Glomerular visceral epithelial cell (primary cell): ENCODE data around the gene SLC25A11.

Experiments
- DNase-seq: peaks from one replicate; pipeline ENCODE4 v3.0.0-alpha.2; 2016; ENCODE audit errors: extremely low spot score

The SLC25A11 gene, protein sequence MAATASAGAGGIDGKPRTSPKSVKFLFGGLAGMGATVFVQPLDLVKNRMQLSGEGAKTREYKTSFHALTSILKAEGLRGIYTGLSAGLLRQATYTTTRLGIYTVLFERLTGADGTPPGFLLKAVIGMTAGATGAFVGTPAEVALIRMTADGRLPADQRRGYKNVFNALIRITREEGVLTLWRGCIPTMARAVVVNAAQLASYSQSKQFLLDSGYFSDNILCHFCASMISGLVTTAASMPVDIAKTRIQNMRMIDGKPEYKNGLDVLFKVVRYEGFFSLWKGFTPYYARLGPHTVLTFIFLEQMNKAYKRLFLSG

DNA sequence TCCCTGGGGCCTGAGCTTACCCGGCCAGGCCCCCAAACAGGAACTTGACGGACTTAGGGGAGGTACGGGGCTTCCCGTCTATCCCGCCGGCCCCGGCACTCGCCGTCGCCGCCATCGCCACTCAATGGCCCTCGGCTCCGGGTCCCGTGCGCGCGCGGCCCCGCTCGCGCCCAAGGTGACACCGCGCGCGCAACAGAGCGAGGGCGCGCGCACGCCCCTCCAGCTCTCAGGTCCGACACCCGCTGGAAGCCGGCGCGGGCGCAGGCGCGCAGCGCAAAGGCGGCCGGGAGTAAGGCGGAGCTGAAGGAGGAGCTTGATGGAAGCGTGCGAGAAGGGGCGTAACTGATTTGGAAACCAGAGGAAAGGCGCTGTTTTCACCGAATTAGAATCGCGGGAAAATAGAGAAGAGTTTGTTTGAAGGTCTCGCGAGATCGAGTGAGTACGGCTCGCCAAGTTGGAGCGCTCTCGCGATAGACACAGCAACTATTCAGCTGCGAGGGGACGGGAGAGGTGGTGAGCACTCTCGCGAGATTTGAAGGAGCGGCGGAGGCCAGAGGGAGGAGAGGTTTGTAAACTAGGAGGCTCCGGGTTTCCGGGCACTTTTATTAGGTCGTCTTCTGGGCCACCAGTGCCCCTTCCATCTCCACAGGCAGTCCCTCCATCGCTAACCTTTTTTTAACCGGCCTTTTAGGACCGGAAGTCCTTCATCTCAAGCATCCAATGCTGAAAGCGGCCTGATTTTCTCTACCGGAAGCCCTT is at the start of gene SLC25A11, which contains the start of gene RNF167:
Gene SLC25A11 (minus strand): TSS at position 251 of the 759 bp plus-strand sequence. CDS start 136 bp downstream, at position 115.
Gene RNF167 (plus strand): TSS at position 473 of the 759 bp plus-strand sequence. CDS start 642 bp downstream, outside the sequence.
- DNase-seq: peak; percentile 99

- no peak for DNase-seq
These were observed 48.1 kb upstream of the SLC25A11 start for GRCh38 chr17:4987767-4988567.

DNA sequence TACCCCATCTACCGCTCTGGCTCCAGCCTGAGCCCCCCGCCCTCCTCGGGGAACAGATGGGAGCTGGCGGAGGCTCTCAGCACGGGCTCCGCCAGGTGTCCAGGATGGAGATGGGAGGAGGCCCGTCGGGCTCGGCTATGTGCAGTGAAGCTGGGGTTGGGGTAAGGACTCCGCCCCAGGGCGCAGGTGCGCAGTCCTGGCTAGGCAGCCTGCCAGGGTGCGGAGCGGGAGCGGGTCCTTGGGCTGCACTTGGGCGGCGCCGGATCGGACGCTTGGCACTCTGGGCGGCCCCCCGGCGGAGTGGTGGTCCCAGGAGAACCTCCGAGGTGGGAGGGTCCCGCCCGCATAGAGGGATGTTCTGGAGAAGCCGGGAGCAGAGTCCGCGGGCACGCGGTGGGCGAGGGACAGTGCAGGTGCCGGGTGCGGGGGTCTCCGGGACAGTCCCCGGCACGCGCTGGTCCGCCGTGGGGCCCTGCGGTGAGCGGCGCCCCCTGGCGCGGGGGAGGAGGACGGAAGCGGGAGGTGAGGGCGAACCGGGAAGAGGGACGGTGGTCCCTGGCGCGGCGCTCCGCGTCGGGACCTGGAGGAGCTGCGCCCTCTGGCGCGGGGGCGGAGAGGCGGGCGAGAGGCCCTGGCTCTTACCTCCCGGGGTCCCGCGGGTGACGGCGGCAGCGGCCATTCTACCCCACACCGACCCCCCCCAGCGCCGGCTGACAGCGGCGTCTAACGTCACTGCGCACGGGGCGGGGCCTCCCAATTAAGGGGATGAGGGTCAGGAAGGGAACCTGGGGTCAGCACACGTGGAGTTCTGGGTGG is 47.3 kb upstream of the SLC25A11 start, which contains the start of gene CAMTA2:
Gene CAMTA2 (minus strand): TSS at position 725 of the 816 bp plus-strand sequence. CDS start 1,453 bp downstream, outside the sequence.
- peak; percentile 83 for DNase-seq

- DNase-seq: no peak
These were observed 46.6 kb upstream of the SLC25A11 start for GRCh38 chr17:4986403-4986802.

DNA sequence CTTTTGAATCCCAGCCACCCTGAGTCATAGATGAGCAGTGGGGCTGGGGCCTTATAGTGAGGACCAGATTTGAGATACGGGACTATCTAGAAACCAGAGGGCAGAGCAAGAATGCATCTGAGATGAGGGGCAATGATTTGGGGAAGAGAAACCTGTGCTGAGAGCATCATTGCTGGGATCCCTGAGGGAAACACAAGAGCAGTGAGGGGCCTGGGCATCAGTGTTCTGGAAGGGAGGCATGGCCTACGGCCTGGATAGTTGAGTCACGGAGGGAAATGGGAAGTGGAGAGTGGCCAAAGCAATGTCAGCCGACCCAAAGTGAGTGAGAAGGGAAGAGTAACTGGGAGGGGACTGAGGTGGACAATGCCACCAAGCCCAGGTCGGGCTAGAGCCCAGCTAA is 42.5 kb upstream of the SLC25A11 start:
- DNase-seq: no peak

- DNase-seq: peak; percentile 41
These were observed 40.9 kb upstream of the SLC25A11 start for GRCh38 chr17:4980644-4981216.

GRCh38 chr17:4978726-4979125 is 38.9 kb upstream of the SLC25A11 start:
- DNase-seq: no peak

- no peak for DNase-seq
These were observed 34.3 kb upstream of the SLC25A11 start for GRCh38 chr17:4974115-4974670.

GRCh38 chr17:4973256-4974114 is 33.6 kb upstream of the SLC25A11 start:
- no peak for DNase-seq

- no peak for DNase-seq
These were observed 32.9 kb upstream of the SLC25A11 start for GRCh38 chr17:4972752-4973151.

- no peak for DNase-seq
These were observed 32.5 kb upstream of the SLC25A11 start for GRCh38 chr17:4972322-4972721.

GRCh38 chr17:4971826-4972225 is 32.0 kb upstream of the SLC25A11 start:
- DNase-seq: no peak

- DNase-seq: no peak
These were observed 30.4 kb upstream of the SLC25A11 start for GRCh38 chr17:4970273-4970672.

DNA sequence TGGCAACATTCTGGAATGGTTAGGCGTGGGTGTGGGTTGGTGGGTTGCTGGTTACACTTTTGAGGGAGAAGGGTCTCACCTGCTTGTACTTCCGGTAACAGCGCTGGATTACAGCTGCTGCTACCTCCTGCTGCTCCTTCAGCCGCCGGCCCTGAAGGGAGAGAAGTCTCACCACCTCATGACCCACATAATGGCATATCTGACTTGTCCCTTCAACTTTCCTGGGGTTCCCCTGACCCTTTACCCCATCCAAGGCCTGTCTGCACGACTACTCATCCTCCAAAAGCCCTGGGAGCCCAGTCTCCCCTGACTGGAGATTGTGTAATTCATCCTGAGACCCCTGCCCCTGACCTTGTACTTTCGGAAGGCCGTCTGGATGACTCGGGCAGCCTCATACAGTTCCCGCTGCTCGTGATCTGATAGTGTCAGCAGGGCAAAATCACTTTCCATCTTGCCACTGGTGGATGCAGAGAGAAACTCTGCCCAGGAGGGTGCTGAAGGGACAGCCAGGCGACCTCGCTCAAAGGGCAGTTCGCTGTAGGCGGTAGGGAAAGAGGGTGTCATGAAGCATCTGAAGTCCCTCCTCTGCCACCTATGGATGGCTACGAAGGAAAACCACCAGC is 29.8 kb upstream of the SLC25A11 start:
- no peak for DNase-seq

GRCh38 chr17:4969047-4969550 is 29.3 kb upstream of the SLC25A11 start:
- DNase-seq: peak; percentile 83

DNA sequence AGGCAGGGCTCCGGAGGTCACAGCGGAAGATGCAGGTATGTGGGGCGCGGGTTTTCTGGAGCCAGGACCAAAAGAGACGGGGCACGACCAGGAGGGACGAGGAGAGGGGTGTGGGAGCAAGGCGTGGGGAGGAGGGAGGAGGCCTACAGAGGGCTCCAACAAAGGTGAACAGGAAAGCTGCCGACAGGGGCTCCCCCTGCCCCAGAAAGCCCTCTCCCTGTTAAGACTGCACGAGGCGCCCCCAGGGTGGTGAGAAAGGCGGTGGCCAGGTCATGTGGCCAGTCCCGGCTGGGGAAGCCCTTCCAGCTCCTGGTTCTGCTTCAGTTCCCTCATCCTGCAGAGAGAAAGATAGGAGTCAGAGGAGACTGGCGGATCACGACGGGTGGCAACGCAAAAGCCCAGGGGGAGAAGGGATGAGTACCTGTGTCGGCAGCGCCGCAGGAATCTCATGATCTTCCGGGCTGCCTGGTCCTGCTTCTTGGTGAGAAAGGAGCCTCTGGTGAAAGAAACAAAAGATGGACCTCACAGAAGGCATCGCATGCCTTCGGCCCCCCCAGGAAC is 28.7 kb upstream of the SLC25A11 start:
- DNase-seq: peak; percentile 70

- DNase-seq: peak; percentile 98
These were observed 28.0 kb upstream of the SLC25A11 start, which contains the start of gene SPAG7 for GRCh38 chr17:4967539-4968485. TSS of gene SPAG7 (minus strand) at chr17:4967817. CDS start at chr17:4967804, 13 bp downstream.
